SHP77 treated with DMSO at 0.1 percent for 48 hours (cell line): ENCODE measurements around the gene IFRD2.
"Not testable (repeated sequence)": the region's sequence is repeated elsewhere in the genome, so short reads cannot be mapped to it uniquely, and the experiment has no call there.

Source experiments
- DNase-seq: peaks from one replicate; lab custom pipeline; 2025; lab: John Stamatoyannopoulos, UW

IFRD2 gene

DNA sequence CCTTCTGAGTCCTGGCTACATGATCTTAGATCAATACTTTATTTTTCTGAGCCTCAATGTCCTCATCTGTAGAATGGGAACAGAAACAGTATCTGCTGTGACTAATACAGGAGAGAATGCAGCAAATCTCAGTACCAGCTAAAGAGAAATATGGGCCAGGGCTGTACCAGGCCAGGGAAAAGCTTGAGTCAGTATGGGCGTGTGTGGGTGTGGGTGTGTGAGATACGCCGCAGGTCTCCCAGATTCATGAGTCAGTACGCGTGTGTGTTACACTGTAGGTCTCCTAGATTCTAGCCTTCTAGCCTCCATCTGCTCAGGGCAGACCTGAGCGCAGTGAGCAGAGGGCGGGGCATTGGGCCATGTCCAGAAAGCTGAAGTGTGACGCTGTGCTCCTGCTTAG, 41.0 kb downstream of the IFRD2 start:
- no peak for DNase-seq

DNA sequence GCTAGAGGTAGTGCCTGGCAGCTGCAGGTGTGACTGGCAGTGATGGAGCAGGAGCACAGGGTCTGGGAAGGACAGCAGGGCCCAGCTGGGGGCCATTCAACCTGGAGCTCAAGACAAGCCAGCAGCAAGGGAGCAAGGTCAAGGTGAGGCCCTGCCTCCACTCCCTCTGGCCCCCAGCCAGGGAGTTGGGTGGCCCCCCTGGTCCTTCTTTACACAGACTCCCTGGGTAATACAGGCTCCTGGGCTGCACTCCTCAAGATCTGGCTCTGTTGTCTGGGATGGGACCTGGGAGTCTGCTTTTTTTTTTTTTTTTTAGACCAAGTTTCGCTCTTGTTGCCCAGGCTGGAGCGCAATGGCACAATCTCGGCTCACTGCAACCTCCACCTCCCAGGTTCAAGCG, 41.7 kb downstream of the IFRD2 start:
- no peak for DNase-seq

DNA sequence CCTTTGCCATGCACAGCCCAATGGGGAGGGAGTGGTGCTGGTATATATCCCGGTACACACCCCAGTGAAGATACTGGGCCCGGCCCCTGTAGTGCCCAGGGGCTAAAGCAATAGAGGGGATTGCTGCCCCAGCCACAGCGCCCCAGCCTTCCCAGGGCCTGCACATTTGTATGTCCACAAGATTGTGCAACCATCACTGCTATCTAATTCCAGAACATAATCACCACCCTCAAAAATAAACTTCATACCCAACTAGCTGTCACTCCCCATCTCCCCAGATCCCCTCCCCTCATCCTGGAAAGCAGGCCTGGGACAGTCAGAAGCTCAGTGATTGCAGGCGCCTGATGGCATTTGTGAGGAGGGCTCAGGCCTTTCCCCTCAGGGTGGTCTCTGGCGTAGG, 42.8 kb downstream of the IFRD2 start:
- no peak for DNase-seq

DNA sequence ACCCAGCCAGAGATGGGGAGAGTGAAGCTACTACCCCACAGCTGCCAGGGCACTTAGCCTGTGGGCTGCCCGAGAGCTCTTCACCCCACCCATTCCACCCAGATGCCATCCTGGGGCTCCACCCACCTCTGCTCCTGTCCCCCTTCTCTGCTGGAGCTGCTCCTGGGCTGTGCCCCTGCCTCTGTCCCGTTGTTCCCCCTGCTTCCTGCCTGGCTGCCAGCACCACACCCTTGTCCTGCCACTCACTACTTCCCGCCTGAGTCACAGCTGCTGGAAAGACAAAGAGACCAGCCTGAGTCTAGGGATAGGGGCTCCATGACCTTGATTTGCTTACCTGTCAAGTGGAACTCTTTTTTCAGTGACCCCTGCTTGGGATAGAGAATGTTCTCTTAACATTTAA, 43.8 kb downstream of the IFRD2 start:
- no peak for DNase-seq

DNA sequence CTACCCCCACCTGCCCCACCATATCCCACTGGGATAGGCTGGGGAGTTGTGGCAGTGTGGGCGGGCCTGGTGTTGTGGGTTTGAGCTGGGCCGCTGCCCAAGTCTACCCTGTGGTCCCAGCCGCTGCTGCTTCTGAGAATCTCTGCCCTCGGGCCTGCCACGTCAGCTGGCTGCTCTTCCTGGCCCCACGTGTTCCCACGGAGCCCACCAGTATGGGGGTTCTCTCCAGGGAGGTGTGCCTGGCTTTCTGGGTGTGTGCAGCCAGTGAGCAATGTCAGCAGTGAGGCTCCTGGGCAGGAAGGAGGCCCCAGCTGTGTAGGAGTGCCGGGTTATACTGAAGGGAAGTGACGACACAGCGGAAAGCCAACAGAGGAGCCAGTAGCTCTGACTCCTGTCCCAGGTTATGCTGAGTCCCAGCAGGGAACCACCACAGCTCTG, 45.7 kb downstream of the IFRD2 start:
- DNase-seq = no peak

DNA sequence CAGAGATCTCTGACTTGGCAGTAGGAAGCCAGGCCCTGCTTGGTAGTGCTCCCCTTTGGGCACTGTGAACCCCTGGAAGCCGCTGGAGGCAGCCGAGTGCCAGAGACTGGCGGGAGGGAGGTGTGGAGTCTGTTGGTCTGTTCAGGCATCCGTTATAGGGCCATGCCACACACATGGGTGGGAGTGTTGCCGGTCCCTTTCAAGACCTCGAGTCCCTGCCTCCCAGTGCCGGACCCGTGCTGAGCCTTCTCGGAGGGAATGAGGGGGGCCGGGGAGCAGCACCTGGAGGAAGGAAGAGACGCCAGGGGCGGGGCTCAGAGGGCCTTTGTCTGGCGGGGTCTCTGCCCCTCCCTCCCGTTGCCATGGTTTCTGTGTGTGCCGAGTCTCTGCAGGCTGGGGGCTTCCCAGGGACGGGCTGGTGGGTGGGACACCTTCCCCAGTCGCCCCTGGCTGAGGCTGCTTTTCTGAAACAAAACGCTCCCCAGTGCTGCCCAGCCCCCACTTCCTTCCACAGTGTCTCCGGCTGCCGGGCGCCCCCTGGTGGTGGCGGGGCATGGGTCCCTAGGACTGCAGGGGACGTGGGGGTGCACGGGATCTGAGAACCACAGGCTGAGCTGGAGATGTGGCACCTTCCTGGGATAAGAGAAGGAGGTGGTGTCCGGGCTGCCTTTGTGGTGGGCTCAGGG, 46.3 kb downstream of the IFRD2 start:
- peak; percentile 55 for DNase-seq

DNA sequence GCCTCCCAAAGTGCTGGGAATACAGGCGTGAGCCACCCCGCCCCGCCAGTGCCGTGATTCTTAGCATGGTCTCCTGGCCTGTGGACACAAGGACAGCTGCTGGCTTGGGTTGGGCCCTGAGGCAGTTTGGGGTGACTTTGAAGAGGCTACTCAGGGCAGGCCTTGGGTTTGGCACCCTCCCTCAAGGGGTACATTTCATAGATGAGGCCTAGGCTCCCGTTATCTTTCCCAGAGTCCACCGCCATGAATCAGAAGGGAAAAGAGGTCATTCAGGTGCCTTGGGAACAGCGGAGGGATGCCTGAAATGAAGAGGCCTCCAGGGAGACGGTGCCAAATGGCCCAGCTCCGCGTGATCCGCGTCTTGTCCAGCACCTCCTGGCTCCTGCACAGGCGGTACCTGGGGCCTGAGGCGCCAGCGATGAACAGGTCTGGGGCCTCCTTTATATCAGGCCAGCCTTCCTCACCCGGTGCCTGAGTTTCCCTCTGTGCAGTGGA, 46.9 kb downstream of the IFRD2 start:
- DNase-seq = no peak

DNA sequence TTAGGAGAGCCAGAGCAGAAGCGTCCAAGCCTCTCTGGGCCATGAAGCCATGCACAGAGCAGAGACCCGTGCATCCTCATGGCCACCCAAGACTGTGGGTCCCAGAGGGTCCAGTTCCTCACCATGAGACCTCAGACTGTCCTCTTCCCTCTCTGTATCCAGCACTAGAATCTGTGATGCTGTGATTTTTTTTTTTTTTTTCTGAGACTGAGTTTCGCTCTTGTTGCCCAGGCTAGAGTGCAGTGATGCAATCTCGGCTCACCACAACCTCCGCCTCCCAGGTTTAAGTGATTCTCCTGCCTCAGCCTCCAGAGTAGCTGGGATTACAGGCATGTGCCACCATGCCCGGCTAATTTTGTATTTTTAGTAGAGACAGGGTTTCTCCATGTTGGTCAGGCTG, 47.4 kb downstream of the IFRD2 start:
- DNase-seq = not testable (repeated sequence)

DNA sequence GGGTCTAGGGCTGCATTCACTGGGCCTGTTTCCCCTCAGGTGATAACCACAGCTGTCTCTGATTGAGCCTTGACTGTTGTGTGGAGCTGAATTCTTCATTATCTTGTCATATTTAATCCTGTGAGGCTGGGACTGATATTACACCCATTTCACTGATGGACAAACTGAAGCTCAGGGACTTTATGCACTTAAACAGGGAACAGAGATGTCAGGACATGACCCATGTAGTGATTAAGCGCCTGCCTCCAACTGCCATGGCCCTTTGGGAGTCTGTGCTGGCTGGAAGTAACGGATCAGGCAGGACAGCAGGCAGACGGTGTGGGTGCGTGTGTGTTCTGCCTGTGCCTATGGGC, 48.7 kb downstream of the IFRD2 start:
- DNase-seq = no peak

DNA sequence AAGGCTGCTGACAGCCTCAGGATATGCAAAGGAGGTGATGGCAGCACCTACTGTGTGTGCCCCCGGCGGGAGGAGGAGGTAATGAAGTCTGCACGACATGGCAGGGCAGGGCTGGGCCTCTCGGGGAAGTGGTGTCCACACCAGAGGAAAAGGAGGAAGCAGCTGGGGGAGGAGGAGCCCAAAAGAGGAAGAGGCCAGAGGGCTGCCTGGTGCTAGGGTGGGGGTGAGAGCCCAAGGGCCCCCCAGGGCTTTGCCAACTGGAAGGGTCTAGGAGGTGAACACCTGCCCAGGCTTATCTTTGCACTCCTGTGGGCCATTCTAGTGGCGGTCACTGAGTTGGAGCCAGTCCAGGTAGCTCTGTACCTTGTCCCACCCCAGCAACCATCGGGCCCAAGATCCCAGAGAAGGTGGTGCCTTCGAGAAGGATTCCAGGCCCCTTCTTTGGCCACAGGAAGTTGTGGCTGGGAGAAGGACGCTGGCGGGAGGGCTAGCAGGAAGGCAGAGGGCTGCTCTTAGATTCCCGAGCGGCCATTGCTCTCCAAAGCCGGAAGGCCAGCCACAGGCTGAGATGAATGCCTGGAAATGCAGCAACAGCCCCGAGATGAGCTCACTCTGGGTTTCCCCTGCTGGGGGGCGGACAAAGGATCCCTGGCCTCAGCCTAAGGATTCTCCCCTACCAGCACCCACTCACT, 49.2 kb downstream of the IFRD2 start:
- DNase-seq = no peak

DNA sequence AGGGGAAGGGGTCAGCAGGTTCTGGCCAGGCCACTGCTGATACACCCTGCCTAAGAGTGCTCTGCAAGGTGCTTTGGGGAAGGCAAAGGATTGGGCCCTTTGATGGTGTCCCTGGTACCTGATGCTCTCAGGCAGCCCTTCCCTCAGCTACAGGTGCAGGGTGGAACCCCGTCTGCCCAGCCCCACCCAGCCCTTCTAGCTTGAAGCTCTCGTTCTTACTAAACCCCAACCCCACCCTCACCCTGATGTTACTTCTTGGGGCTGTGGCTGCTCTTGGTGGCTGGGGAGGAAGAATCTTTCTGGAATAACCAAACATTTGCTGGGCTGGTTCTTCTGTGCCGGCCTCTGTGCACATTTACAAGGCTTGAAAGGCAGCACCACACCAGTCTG, 49.9 kb downstream of the IFRD2 start:
- no peak for DNase-seq

DNA sequence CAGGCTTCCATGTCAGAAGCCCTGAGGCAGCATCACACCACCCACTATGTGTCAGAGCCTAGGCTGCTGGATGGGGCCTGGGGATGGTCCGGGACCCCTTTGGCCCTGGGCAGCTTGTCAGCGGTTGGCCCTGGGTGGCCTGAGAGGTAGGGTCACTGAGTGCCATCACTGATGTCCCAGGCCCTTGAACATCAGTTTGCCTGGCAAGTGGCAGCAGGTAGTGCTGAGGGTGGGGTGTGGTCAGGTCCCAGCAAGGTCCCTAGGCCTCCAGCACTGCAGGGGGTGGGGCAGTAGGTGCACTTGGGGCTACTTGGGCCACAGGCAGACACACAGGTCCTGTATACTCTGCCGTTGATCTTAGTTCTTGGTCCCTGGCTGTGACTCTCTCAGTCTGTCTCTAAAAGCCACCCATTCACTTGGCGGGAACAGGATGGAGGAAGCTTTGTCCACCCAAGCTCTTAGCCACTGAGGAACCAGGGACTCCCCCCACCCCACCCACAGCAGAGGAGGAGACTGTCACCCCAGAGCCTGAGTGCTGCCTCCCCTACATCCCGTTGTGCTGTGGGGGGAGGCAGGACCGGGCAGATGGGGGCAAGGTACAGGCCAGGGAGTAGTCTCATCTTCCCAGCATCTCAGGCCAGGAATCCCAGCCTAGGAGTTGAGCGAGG, 50.4 kb downstream of the IFRD2 start:
- no peak for DNase-seq

DNA sequence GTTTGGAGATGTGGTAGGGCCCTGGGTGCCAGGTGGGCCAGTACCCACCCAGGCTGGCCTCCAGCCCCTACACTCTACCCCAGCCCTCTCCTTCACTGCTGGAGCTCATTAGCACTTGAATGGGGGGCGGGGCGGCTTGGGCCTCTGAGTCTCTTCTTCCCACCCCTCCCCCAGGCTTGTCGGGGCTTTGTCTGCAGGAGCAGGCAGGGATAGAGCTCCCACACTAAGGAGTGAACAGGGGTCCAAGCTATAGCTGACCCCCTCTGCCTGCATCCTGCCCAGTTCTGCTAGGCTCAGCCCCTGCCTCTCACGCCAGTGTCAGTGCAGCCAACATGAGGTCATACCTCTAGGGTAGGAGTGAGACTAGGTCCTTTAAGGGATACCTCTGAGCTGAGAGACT, 51.1 kb downstream of the IFRD2 start:
- DNase-seq = no peak

DNA sequence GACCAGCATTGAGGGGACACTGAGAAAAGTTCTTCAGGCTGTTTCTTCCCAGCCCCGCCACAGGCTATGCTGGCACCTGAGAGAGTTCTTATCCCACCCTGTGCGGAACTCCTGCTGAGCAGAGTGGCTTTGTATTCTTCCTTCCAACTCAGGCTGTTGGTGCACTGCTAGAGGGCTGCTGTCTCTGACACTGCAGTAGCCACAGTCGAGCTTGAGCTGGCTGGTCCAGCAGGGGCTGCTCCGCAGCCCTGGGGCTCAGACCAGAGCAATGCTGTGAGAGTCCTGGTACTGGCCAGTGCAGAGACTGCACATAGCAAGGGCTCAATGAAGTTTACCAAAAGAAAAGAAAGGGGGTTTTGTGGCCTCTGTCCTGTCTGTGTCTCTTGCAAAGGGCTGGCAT, 52.6 kb downstream of the IFRD2 start:
- no peak for DNase-seq

DNA sequence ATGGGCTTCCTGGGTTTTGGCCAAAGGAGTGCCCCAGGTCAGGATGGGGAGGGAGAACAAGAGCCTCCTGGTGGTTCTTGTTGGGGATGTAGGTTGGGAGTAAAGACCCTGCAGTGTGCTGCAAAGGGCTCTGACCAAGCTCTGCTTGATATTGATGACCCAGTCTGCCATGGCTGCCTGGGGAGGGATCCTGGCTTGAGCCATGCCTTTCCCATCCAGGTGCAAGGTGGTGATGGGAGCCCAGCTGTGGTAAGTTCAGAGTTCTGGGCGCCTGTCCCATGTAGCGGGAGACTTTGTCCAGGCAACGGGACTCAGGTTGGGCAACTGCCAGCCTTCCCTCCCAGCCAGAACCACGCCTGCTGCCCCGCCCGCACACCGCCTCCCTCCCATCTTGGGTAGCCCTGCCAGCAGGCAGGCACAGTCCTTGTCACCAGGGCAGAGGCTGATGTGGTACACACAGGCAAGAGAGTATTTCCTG, 53.6 kb downstream of the IFRD2 start:
- no peak for DNase-seq

DNA sequence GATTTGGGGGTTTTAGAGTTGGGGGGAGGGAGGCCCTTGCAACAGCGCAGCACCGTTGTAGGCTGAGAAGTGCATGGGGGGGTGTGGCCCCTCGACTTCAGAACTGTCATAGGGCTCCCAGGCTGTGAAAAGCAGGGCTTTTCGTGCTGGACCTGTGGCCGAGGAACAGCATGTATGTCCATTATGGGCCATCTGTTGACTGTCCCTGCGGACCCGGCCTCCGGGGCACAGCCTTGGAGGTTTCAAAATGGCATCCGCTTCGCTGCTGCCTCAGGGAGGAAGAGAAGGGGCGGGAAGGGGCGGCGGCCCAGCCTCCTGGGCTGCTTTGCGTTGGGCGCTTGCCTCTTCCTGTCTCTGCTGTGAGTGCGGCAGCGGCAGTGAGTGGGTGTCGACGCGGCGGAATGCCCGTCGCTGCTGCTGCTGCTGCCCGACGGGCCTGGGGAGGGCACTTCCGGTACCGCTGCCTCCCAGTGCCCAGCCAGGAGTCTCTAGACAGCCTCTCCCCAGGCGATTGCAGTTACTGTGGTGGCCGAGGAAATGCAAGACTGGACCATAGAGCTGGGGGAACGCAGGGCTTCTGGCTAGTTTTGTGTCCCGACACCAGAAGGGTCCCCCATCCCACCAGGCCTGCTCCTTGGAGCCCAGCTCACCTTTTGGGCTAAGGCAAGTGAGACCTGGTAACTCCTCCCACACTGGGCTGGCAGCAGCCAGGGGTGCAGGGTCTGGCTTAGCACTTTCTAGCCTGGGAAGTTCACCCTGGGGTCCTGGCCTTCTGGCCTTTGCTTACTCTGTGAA, 54.3 kb downstream of the IFRD2 start:
- DNase-seq = peak; percentile 42
